ENCODE results near the gene SPOCD1. TPM values are rescaled to one million over a fixed set of nuclear protein-coding genes. Genes with fewer than 3 reads are reported as not detected.

Gene SPOCD1
- total and polyA plus RNA-seq, 2 donors from 2014 or later = 0.22 to 0.98 TPM

DNA sequence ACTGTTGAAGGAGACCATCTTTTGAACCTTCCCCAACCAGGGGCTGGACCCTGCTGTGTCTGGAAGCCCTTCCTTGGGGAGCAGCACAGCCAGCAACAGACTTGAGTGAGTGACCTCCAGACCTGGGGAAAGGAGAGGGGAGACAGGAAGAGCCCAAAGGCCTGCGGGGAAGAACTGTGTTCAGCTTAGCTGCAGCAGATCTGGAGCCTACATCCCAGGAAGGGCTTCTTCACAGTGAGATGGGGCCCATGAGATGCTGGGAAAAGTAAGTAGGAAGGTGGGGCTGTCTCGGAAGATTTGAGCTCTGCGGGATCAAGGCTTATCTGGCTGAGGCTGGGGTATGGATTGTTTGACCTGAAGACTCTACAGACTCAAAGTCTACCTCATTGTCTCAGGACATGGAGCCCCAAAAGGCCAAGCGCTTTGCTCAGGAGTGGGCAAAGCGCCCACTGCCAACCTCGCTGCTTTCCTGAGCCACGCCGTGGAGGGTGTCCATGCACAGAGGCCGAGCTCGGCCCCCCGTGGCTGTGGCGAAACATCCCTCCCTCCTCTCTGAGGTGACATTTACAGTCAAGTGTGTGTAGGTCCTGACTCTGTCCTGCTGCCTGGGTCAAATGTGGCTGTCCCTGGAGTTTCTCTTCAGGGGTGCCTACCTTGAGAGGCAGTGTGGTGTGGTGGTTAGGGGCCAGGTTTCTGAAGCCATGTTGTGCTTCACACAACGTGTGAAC, 24.5 kb downstream of the SPOCD1 start:
- FAIRE-seq (no peak), DNase-seq (peak in 2 of 5 donors; percentile 34 to 40)
- Histone ChIP-seq H3K36me3 (ENCODE audit: control insufficient read depth in 2 of 3, insufficient read depth in 3 of 3, low read length in 3 of 3) (no peaks in the 10 kb centered on the region), H3K4me1 (ENCODE audit: control insufficient read depth in 2 of 3, insufficient read depth in 2 of 3, low read depth in 1 of 3, low read length in 3 of 3) (peaks cover 0 to 3% (median 0%) of the 10 kb centered on the region in 3 donors), H3K27me3 (ENCODE audit: control insufficient read depth, insufficient read depth, low read length) (no peaks in the 10 kb centered on the region), H3K9ac (ENCODE audit: low read length in 3 of 3) (no peak overlapping the region), H3K4me3 (ENCODE audit: low read length in 3 of 3) (no peak overlapping the region), H3K27ac (ENCODE audit: low read depth in 2 of 2, low read length in 2 of 2) (no peak overlapping the region), H3K9me3 (ENCODE audit: control insufficient read depth in 2 of 3, insufficient read depth in 1 of 3, low read length in 3 of 3) (no peaks in the 10 kb centered on the region)
- TF ChIP-seq, protein P1, sequence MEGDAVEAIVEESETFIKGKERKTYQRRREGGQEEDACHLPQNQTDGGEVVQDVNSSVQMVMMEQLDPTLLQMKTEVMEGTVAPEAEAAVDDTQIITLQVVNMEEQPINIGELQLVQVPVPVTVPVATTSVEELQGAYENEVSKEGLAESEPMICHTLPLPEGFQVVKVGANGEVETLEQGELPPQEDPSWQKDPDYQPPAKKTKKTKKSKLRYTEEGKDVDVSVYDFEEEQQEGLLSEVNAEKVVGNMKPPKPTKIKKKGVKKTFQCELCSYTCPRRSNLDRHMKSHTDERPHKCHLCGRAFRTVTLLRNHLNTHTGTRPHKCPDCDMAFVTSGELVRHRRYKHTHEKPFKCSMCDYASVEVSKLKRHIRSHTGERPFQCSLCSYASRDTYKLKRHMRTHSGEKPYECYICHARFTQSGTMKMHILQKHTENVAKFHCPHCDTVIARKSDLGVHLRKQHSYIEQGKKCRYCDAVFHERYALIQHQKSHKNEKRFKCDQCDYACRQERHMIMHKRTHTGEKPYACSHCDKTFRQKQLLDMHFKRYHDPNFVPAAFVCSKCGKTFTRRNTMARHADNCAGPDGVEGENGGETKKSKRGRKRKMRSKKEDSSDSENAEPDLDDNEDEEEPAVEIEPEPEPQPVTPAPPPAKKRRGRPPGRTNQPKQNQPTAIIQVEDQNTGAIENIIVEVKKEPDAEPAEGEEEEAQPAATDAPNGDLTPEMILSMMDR (IDR thresholded peaks at IDR 0.05; ENCODE audit: borderline replicate concordance, extremely low read depth, insufficient read depth) = no peak
- intact Hi-C loops (cut with DNase I) = loop anchor here (5.0 kb wide), 1 partner anchor 129 kb away; no protein-coding TSS in a partner anchor

DNA sequence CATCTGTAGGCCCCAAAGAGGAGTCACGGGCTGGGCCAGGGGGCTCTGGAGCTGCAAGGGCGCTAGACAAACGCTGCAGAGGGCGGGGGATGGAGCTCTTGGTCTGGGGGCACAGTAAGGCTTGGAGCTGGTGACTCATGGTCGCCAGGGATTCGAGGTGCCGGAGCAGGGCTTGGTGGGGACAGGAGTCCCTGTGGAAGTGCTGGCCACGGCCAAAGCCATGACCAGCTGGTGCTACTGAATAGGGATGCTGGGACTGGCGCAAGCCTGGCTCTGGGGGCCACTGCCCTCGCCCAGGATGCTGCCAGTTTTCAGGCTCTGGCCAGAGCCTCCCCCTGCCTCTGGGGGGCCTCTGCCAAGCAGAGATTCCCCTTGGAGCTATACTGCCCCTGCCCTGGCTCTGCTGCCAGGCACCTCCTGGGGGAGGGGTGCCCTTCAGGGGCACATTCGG, 25.2 kb downstream of the SPOCD1 start:
- Histone ChIP-seq H3K36me3 (ENCODE audit: control insufficient read depth in 2 of 3, insufficient read depth in 3 of 3, low read length in 3 of 3) (no peaks in the 10 kb centered on the region), H3K4me1 (ENCODE audit: control insufficient read depth in 2 of 3, insufficient read depth in 2 of 3, low read depth in 1 of 3, low read length in 3 of 3) (peaks cover 0 to 3% (median 0%) of the 10 kb centered on the region in 3 donors), H3K4me3 (ENCODE audit: low read length in 3 of 3) (no peak overlapping the region), H3K27ac (ENCODE audit: low read depth in 2 of 2, low read length in 2 of 2) (no peak overlapping the region), H3K27me3 (ENCODE audit: control insufficient read depth, insufficient read depth, low read length) (no peaks in the 10 kb centered on the region), H3K9me3 (ENCODE audit: control insufficient read depth in 2 of 3, insufficient read depth in 1 of 3, low read length in 3 of 3) (no peaks in the 10 kb centered on the region), H3K9ac (ENCODE audit: low read length in 3 of 3) (no peak overlapping the region)
- intact Hi-C loops (cut with DNase I) = loop anchor here (5.0 kb wide), 1 partner anchor 128 kb away; no protein-coding TSS in a partner anchor
- no peak for FAIRE-seq
- peak in 2 of 5 donors; percentile 44 to 76 for DNase-seq
- TF ChIP-seq, protein P1 (IDR thresholded peaks at IDR 0.05; ENCODE audit: borderline replicate concordance, extremely low read depth, insufficient read depth) = no peak

- no peaks in the 10 kb centered on the region for H3K9me3 ChIP-seq (ENCODE audit: control insufficient read depth in 2 of 3, insufficient read depth in 1 of 3, low read length in 3 of 3)
- DNase-seq (peak in 2 of 5 donors; percentile 25 to 28), FAIRE-seq (no peak)
- H3K36me3 ChIP-seq (ENCODE audit: control insufficient read depth in 2 of 3, insufficient read depth in 3 of 3, low read length in 3 of 3) = no peaks in the 10 kb centered on the region
- intact Hi-C loops (cut with DNase I) = loop anchor here (5.0 kb wide), 1 partner anchor 128 kb away; no protein-coding TSS in a partner anchor
- TF ChIP-seq, protein P1 (IDR thresholded peaks at IDR 0.05; ENCODE audit: borderline replicate concordance, extremely low read depth, insufficient read depth) = no peak
- H3K4me3 ChIP-seq (ENCODE audit: low read length in 3 of 3) = no peak overlapping the region
- no peaks in the 10 kb centered on the region for H3K27me3 ChIP-seq (ENCODE audit: control insufficient read depth, insufficient read depth, low read length)
- H3K27ac ChIP-seq (ENCODE audit: low read depth in 2 of 2, low read length in 2 of 2) = no peak overlapping the region
- peaks cover 0 to 3% (median 0%) of the 10 kb centered on the region in 3 donors for H3K4me1 ChIP-seq (ENCODE audit: control insufficient read depth in 2 of 3, insufficient read depth in 2 of 3, low read depth in 1 of 3, low read length in 3 of 3)
- H3K9ac ChIP-seq (ENCODE audit: low read length in 3 of 3) = no peak overlapping the region
Measured at GRCh38 chr1:31790140-31790539, 25.7 kb downstream of the SPOCD1 start.

All from kidney (tissue), 14 donors.